ENCODE measurements around the gene SULT1A2. TPM values are rescaled to one million over a fixed set of nuclear protein-coding genes. Genes with fewer than 3 reads are reported as not detected.
A peak's percentile ranks its signal among the peaks of the same experiment; 100 is the strongest.
"Not testable (repeated sequence)": the region's sequence is repeated elsewhere in the genome, so short reads cannot be mapped to it uniquely, and the experiment has no call there.

The SULT1A2 gene
- total and polyA plus RNA-seq, 2 donors, result 0.66 to 1.2 TPM

DNA sequence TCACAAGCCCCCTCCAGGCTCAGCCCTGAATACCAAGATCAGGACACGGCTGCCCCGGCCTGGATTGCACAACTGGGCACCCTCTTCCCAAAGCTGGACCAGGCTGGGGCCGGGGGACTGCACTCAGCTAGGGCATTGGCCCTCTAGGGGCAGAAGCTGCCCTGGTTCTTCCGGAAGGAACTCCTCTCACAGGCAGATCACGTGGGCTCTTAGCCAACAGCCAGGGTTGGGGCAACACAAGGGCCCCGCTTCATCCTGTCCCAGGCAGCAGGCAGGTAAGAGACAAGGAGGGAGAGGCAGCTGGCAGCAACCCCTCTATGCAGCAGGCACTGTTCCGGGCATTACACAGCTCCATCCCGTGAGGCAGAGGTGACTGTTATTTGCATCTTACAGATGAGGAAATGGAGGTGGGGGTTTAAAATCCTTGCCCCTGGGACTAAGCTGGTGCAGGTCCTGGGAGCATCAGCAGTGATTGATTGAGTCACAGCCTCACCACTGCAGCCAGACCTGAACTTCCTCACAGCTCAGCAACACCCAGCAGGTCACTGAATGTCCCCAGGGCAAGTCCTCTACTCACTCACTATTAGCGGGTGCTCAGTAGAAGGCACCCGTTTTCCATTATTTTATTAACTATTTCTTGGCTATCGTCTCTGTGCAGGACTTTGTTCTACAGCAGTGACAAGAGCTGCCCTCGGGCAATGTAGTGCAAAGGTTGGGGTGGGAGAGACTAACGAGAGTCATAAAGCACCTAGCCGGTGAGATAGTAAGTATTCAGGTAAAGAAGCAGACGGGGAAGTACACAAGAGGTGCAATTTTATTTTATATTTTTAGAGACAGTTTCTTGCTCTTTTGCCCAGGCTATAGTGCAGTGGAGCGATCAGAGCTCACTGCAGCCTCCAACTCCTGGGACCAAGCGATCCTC lies 15.8 kb upstream of the SULT1A2 start:
- H3K4me1 ChIP-seq (ENCODE audit: control insufficient read depth in 2 of 2, insufficient read depth in 2 of 2, low read length in 2 of 2), result peaks cover 5 to 10% of the 10 kb centered on the region in 2 donors
- not testable (repeated sequence) for H3K27me3 ChIP-seq (ENCODE audit: control insufficient read depth in 2 of 2, insufficient read depth in 1 of 2, low read length in 1 of 2); H3K9me3 ChIP-seq (ENCODE audit: control insufficient read depth in 2 of 2, insufficient read depth in 1 of 2, low read length in 1 of 2); H3K36me3 ChIP-seq (ENCODE audit: control insufficient read depth in 2 of 2, insufficient read depth in 2 of 2, low read length in 1 of 2); DNase-seq (ENCODE audit: low read depth in 6 of 9, low spot score in 9 of 9); H3K4me3 ChIP-seq (ENCODE audit: low read length in 2 of 2); H3K27ac ChIP-seq (ENCODE audit: low read depth in 1 of 2, low read length in 1 of 2)
- no CpG with 5 or more reads among the region's 17 CpGs for WGBS

DNA sequence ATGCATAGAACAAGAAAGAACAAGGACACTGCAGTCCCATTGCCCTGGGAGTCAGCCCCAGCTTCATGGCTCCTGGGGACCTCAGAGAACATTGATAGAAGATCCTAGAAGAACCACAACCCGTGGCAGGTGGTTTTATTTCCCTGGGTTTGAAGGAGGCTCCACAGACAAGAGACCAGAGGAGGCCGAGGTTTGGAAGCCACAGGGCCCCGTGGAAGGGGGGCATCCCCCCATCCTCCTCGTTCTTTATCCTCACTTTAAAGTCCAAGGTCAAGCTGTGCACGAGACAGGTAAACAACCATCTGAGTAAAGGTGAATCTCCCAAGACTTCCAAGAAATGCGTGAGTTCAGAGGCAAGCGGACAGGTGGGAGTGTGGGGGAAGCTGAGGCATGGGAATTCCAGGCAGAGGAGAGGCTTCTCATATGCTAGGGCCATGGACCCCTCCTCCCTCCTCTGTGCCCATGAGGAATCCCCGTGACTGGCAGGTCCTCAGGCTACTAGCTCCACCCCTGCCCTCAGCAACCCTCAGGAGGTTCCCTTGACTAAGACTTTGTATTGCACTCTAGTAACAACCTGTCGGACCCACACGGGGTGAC lies 13.8 kb upstream of the SULT1A2 start:
- H3K27me3 ChIP-seq (ENCODE audit: control insufficient read depth in 2 of 2, insufficient read depth in 1 of 2, low read length in 1 of 2), result no peaks in the 10 kb centered on the region
- no peak for DNase-seq (ENCODE audit: low read depth in 6 of 9, low spot score in 9 of 9)
- no peaks in the 10 kb centered on the region for H3K9me3 ChIP-seq (ENCODE audit: control insufficient read depth in 2 of 2, insufficient read depth in 1 of 2, low read length in 1 of 2)
- H3K4me1 ChIP-seq (ENCODE audit: control insufficient read depth in 2 of 2, insufficient read depth in 2 of 2, low read length in 2 of 2), result peaks cover 5 to 10% of the 10 kb centered on the region in 2 donors
- 73% methylated on average over 10 of the region's 10 CpGs for WGBS
- no peaks in the 10 kb centered on the region for H3K36me3 ChIP-seq (ENCODE audit: control insufficient read depth in 2 of 2, insufficient read depth in 2 of 2, low read length in 1 of 2)
- no peak overlapping the region for H3K27ac ChIP-seq (ENCODE audit: low read depth in 1 of 2, low read length in 1 of 2)
- H3K4me3 ChIP-seq (ENCODE audit: low read length in 2 of 2), result no peak overlapping the region

DNA sequence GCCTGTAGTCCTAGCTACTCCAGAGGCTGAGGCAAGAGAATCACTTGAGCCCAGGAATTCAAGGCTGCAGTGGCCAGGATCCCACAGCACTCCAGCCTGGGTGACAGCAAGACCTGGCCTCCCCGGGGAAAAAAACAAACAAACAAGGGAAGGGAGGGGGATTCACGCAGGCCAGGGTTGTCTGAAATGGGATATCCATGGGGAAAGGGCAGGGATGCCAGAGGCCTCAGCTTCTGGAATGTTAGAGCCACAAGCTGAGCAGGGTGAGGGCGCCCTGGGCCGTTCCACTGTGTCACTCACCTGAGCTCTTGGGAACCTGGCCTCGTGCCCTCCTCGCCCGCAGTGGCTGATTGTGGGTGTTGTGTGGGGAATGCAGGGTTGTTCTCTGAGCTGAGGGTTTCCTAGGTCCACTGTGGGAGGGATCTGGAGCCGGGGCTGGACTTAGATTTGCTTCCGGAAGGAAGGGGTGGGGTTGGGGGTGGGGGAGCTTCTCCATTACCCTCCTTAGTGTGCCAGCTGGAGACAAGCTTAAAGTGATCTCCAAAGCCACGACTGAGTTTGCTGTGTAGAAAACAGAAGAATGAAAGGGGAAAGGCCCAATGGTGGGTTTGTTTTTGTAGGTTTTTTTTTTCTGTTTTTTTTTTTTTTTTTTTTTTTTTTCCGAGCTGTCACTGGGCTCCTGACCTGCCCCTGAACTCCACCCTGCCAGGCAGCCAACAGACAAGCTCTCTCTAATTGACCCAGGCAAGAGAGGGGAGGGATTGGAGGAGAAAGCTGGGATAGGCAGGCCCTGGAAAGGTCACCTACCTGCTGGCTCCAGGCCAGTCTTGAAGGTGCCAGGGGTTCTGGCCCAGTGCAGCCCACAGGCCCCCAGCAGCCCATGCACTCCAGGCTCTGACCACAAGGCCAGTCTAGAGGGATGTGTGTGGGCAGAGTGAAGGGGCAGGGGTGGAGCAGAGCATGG lies 13.1 kb upstream of the SULT1A2 start, which contains the start of gene SULT1A1:
TSS of gene SULT1A1 (minus strand) at position 414 of the 964 bp plus-strand sequence. CDS start 1,189 bp downstream, outside the sequence.
- no peak within 1 kb of the TSS for H3K4me3 ChIP-seq (ENCODE audit: low read length in 2 of 2)
- no peaks in the 10 kb centered on the region for H3K27me3 ChIP-seq (ENCODE audit: control insufficient read depth in 2 of 2, insufficient read depth in 1 of 2, low read length in 1 of 2)
- peak in 1 of 9 donors; percentile 64 for DNase-seq (ENCODE audit: low read depth in 6 of 9, low spot score in 9 of 9)
- H3K27ac ChIP-seq (ENCODE audit: low read depth in 1 of 2, low read length in 1 of 2), result peak within 1 kb of the TSS in 1 of 2 donors; percentile 77
- no peaks in the 10 kb centered on the region for H3K9me3 ChIP-seq (ENCODE audit: control insufficient read depth in 2 of 2, insufficient read depth in 1 of 2, low read length in 1 of 2)
- no peaks in the 10 kb centered on the region for H3K36me3 ChIP-seq (ENCODE audit: control insufficient read depth in 2 of 2, insufficient read depth in 2 of 2, low read length in 1 of 2)
- WGBS, result 43% methylated on average over 11 of the region's 11 CpGs
- H3K4me1 ChIP-seq (ENCODE audit: control insufficient read depth in 2 of 2, insufficient read depth in 2 of 2, low read length in 2 of 2), result peaks cover 5 to 10% of the 10 kb centered on the region in 2 donors

DNA sequence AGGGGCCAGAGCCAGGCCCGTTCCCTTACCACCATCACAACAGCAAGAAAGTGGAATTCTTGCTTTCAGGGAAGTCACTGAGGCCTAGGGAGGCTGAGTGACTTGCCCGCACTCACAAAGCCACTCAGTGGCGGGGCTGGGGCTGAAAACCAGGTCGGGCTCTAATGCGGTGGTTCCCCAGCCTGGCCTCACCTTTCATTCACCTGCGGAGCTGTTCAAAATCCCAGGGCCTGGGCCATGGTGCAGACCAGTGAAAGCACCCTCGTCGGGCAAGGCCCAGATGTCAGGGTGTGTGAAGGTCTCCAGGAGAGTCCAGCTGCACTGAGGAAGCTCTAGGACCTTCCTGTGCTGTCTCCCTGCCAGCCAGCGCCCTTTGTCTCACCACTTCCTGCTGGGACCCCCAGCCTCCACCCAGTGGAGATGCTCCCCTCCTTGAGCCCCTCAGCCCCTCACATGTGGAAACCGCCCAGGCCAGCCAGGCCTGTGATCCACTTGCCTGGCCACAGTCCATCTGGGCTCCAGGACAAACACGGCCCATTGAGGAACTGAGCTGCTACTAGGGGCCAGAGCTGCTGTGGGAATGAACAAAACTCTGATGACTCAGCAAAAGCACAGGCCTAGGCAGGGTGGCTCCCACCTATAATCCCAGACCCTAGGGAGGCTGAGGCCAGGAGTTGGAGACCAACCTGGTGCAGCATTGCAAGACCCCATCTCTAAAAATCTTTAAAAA lies 12.2 kb upstream of the SULT1A2 start:
- H3K9me3 ChIP-seq (ENCODE audit: control insufficient read depth in 2 of 2, insufficient read depth in 1 of 2, low read length in 1 of 2); H3K36me3 ChIP-seq (ENCODE audit: control insufficient read depth in 2 of 2, insufficient read depth in 2 of 2, low read length in 1 of 2); H3K27me3 ChIP-seq (ENCODE audit: control insufficient read depth in 2 of 2, insufficient read depth in 1 of 2, low read length in 1 of 2); DNase-seq (ENCODE audit: low read depth in 6 of 9, low spot score in 9 of 9); H3K4me3 ChIP-seq (ENCODE audit: low read length in 2 of 2); H3K27ac ChIP-seq (ENCODE audit: low read depth in 1 of 2, low read length in 1 of 2): not testable (repeated sequence)
- peaks cover 5 to 10% of the 10 kb centered on the region in 2 donors for H3K4me1 ChIP-seq (ENCODE audit: control insufficient read depth in 2 of 2, insufficient read depth in 2 of 2, low read length in 2 of 2)
- 89% methylated on average over 11 of the region's 11 CpGs for WGBS

DNA sequence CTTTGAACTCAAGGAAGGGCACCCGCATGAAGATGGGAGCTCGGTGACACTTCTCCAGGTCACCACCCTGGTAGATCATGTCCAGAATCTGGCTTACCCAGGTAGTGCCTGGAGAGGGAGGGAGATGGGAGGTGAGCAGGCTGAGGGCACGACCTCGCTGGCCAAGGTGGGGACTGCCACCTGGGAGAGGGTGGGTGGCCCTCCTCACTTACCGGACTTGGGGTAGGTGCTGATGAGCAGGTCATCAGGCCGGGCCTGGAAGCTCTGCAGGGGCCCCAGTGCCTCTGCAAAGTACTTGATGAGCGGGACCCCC lies 11.6 kb upstream of the SULT1A2 start:
- DNase-seq (ENCODE audit: low read depth in 6 of 9, low spot score in 9 of 9); H3K4me3 ChIP-seq (ENCODE audit: low read length in 2 of 2); H3K36me3 ChIP-seq (ENCODE audit: control insufficient read depth in 2 of 2, insufficient read depth in 2 of 2, low read length in 1 of 2); H3K27ac ChIP-seq (ENCODE audit: low read depth in 1 of 2, low read length in 1 of 2); H3K27me3 ChIP-seq (ENCODE audit: control insufficient read depth in 2 of 2, insufficient read depth in 1 of 2, low read length in 1 of 2); H3K9me3 ChIP-seq (ENCODE audit: control insufficient read depth in 2 of 2, insufficient read depth in 1 of 2, low read length in 1 of 2): not testable (repeated sequence)
- H3K4me1 ChIP-seq (ENCODE audit: control insufficient read depth in 2 of 2, insufficient read depth in 2 of 2, low read length in 2 of 2), result peaks cover 5 to 10% of the 10 kb centered on the region in 2 donors
- WGBS, result 97% methylated on average over 6 of the region's 7 CpGs

DNA sequence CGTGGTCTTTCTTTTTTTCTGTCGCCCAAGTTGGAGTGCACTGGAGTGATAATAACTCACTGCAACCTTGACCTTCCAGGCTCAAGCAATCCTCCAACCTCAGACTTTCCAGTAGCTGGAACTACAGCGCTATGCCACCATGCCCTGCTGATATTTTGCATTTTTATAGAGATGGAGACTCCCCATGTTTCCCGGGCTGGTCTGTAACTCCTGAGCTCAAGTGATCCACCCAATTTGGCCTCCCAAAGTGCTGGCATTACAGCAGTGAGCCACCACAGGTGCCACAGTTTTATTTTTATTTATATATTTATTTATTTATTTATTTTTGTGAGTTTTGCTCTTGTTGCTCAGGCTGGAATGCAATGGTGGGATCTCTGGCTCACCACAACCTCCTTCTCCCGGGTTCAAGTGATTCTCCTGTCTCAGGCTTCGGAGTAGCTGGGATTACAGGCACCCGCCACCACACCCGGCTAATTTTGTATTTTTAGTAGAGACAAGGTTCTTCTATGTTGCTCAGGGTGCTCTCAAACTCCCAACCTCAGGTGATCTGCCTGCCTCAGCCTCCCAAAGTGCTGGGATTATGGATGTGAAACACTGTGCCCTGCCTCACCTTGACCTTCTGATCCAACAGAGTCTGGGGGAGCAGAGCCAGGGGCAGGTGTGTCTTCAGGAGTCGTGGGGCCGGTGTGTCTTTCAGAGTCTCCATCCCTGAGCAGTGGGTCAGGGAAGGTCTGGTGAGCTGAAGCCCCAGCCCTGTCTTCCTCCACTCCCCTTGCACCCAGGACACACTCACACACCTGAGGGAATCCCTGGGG lies 11.0 kb upstream of the SULT1A2 start:
- not testable (repeated sequence) for H3K27ac ChIP-seq (ENCODE audit: low read depth in 1 of 2, low read length in 1 of 2); H3K9me3 ChIP-seq (ENCODE audit: control insufficient read depth in 2 of 2, insufficient read depth in 1 of 2, low read length in 1 of 2); DNase-seq (ENCODE audit: low read depth in 6 of 9, low spot score in 9 of 9); H3K27me3 ChIP-seq (ENCODE audit: control insufficient read depth in 2 of 2, insufficient read depth in 1 of 2, low read length in 1 of 2); H3K36me3 ChIP-seq (ENCODE audit: control insufficient read depth in 2 of 2, insufficient read depth in 2 of 2, low read length in 1 of 2); H3K4me3 ChIP-seq (ENCODE audit: low read length in 2 of 2)
- 97% methylated on average over 10 of the region's 10 CpGs for WGBS
- H3K4me1 ChIP-seq (ENCODE audit: control insufficient read depth in 2 of 2, insufficient read depth in 2 of 2, low read length in 2 of 2), result peaks cover 5 to 10% of the 10 kb centered on the region in 2 donors

DNA sequence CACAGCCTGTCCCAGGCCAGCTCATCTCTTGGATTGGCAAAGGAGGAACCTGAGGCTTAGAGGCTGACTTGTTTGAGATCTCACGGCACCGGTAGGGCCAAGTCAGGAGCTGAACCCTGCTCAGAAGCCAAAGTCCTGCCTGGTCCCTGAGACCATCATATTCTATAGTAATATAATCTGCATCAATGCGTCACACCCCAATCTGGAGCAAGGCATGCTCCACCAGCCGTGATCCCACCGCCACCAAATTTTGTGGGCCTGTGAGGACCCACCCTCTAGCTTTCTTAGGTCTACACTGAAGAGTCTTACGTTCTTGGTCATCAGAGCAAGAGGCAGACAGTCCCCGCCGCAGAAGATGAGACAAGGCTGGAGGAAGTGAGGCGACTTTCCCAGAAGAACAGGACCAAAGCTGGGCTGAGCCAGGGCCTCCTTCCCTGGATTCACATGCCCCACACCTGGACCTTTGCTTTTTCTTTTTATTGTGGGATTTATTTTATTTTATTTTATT lies 10.3 kb upstream of the SULT1A2 start:
- no peak overlapping the region for H3K4me3 ChIP-seq (ENCODE audit: low read length in 2 of 2)
- no peak for DNase-seq (ENCODE audit: low read depth in 6 of 9, low spot score in 9 of 9)
- no peaks in the 10 kb centered on the region for H3K9me3 ChIP-seq (ENCODE audit: control insufficient read depth in 2 of 2, insufficient read depth in 1 of 2, low read length in 1 of 2)
- WGBS, result 97% methylated on average over 9 of the region's 9 CpGs
- H3K27ac ChIP-seq (ENCODE audit: low read depth in 1 of 2, low read length in 1 of 2), result no peak overlapping the region
- H3K36me3 ChIP-seq (ENCODE audit: control insufficient read depth in 2 of 2, insufficient read depth in 2 of 2, low read length in 1 of 2), result no peaks in the 10 kb centered on the region
- no peaks in the 10 kb centered on the region for H3K27me3 ChIP-seq (ENCODE audit: control insufficient read depth in 2 of 2, insufficient read depth in 1 of 2, low read length in 1 of 2)
- H3K4me1 ChIP-seq (ENCODE audit: control insufficient read depth in 2 of 2, insufficient read depth in 2 of 2, low read length in 2 of 2), result peaks cover 5 to 10% of the 10 kb centered on the region in 2 donors

All from thymus (tissue), 11 donors.